ENCODE results near the gene DPF1. TPM values are rescaled to one million over a fixed set of nuclear protein-coding genes. Genes with fewer than 3 reads are reported as not detected.

DPF1 gene
- total RNA-seq, 1 experiment from 2014 or later, result 13.8 TPM

DNA sequence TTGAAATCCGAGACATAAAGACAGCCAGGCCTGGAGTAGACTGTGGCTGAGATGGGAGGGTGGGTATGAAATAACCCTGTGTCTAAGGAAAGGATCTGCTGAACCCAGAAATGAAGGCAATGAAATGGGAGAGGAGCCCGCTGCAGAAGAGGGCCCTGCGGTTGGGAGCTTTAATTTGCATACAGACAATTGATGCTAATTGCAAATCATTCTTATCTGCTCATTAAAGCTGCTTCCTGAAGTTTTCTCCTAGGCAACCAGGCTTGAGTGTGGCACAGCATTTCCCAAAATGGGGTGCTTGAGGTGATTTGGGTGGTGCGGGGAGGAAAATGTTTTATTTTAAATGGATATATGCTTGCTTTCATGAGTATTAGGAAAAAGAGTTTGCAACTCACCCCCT lies 55.4 kb downstream of the DPF1 start:
- DNase-seq (ENCODE audit: low read depth), result no peak

DNA sequence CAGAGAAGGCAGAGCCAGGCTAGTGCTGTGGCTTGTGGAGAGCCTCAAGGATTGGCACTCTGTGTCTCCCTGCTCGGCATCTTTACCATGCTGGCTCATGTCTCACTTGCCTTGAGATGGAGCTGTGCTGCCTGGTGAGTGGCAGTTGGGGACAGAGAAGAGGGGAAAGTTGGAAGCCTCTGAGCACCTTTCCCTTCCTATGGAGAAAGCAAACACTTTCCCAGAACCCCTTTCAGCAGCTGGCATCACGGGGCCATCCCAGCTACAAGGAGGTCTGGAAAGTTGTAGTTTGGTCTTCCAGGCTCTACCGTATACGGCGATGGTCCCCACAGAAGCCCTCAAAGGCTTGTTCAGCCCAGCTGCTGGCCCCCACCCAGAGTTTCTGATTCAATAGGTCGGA lies 58.7 kb downstream of the DPF1 start:
- no peak for DNase-seq (ENCODE audit: low read depth)

DNA sequence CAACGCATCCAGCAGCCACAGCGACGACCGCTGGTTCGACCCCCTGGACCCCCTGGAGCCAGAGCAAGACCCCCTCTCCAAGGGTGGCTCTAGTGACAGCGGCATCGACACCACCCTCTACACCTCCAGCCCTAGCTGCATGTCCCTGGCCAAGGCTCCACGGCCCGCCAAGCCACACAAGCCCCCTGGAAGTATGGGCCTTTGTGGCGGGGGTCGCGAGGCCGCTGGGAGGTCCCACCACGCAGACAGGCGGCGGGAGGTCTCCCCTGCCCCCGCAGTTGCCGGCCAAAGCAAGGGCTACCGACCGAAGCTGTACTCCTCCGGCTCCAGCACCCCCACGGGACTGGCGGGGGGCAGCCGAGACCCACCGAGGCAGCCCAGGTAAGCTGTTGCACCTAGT lies 59.5 kb downstream of the DPF1 start:
- no peak for DNase-seq (ENCODE audit: low read depth)

DNA sequence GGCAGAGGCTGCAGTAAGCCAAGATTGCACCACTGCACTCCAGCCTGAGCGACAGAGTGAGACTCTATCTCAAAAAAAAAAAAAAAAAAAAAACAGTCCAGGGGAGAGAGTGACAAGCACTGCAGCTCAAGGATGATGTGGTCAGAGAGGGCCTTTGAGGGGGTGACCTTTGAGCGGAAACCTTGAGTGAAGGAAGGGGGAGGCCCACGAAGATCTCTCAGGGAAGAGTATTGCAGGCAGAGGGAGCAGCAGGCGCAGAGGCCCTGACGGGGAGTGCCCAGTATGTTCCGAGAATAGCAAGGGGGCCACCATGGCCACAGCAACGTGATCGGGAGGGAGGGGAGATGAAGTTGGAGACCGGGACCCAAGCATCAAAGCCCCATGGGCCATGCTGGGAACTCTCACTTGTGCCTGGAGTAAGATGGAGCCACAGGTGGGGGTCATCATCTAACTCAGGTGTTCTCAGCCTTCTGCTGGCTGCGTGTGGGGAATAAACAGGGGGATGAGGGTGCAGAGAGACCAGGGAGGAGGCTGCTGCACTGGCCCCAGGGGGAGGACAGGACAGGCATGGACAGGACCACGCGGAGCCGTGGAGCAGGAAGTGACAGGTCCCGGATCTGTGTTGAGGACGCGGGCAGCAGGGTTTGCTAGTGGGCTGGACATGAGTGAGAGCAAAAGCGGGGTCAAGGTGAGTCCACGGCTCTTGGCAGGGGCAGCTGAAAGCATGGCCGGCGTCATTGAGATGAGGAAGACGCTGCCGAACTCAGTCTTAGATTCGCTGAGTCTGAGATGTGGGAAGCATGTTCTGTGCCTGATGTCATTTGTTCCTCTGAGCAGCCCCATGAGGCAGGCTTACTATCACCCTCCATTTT lies 60.4 kb downstream of the DPF1 start:
- no peak for DNase-seq (ENCODE audit: low read depth)

DNA sequence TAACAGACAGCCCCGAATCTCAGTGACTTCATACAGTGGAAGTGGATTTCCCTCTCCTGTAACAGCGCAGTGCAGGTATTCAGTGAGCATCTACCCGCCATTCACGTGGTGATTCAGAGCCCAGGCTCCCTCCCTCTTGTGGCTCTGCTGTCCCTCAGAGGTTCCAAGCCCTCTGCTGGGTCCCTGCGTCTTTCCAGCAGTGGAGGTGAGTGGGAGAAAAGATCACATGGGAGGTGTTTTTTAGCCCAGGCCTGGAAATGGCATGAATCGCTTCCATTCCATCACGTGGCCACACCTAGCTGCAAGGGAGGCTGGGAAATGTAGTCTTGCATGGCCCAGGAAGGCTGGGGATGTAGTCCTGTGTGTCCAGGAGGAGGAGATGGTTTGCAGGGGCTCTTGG lies 61.4 kb downstream of the DPF1 start:
- no peak for DNase-seq (ENCODE audit: low read depth)

DNA sequence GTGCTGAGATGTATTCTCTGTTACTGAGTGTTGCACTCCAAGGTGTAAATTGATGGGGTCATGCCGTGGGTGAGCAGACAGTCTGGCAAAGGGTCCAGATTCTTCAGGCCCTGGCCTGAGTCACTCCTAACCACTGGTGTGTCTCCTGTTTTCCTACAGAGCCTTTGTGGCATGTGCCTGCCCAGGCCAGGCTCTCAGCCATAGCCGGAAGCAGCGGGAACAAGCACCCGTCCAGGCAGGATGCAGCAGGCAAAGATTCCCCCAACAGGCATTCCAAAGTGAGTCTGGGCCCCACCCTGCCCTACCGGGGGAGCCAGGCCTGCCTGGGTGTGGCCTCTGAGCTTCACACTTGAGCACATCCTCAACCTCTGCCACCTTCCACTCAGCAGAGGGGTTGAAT lies 61.9 kb downstream of the DPF1 start:
- DNase-seq (ENCODE audit: low read depth), result no peak

Other genes with a start within 250 kb of the DPF1 start
- not detected in 2 replicates for gene PPP1R14A, start 32.2 kb upstream of the DPF1 start, total RNA-seq (2014; rRNA removed)
- 0.06 and 0.46 TPM in 2 replicates for gene SPINT2, start 40.4 kb upstream of the DPF1 start, total RNA-seq (2014; rRNA removed)
- 2.1 TPM in 1 of 2 replicates, not detected in the other for gene C19orf33, start 80.0 kb upstream of the DPF1 start, total RNA-seq (2014; rRNA removed)
- gene YIF1B, start 91.7 kb upstream of the DPF1 start, total RNA-seq (2014; rRNA removed), result 117 and 118 TPM in 2 replicates
- gene KCNK6, start 95.6 kb upstream of the DPF1 start, total RNA-seq (2014; rRNA removed), result 3.2 and 4.4 TPM in 2 replicates
- 0.11 and 0.71 TPM in 2 replicates for gene CATSPERG, start 111.6 kb upstream of the DPF1 start, total RNA-seq (2014; rRNA removed)
- 399 and 568 TPM in 2 replicates for gene PSMD8, start 150.3 kb upstream of the DPF1 start, total RNA-seq (2014; rRNA removed)
- 1.3 and 2.6 TPM in 2 replicates for gene GGN, start 163.8 kb upstream of the DPF1 start, total RNA-seq (2014; rRNA removed)
- 5.6 and 6.9 TPM in 2 replicates for gene SPRED3, start 164.5 kb upstream of the DPF1 start, total RNA-seq (2014; rRNA removed)
- 21.2 TPM in 2 replicates for gene FAM98C, start 178.9 kb upstream of the DPF1 start, total RNA-seq (2014; rRNA removed)
- gene RASGRP4, start 202.0 kb upstream of the DPF1 start, total RNA-seq (2014; rRNA removed), result not detected in 2 replicates
- 0.06 and 1.6 TPM in 2 replicates for gene RYR1, start 209.5 kb upstream of the DPF1 start, total RNA-seq (2014; rRNA removed)

Measured in LHCN-M2 (cell line).